ENCODE data around the gene GLCE. TPM values are rescaled to one million over a fixed set of nuclear protein-coding genes. Genes with fewer than 3 reads are reported as not detected.

The GLCE gene
- total and polyA plus RNA-seq, 9 of the 15 experiments (the other 6 are each of a cell fraction or from before 2014, with no cell fraction given), result 4.6 to 12.3 (median 10.6) TPM

DNA sequence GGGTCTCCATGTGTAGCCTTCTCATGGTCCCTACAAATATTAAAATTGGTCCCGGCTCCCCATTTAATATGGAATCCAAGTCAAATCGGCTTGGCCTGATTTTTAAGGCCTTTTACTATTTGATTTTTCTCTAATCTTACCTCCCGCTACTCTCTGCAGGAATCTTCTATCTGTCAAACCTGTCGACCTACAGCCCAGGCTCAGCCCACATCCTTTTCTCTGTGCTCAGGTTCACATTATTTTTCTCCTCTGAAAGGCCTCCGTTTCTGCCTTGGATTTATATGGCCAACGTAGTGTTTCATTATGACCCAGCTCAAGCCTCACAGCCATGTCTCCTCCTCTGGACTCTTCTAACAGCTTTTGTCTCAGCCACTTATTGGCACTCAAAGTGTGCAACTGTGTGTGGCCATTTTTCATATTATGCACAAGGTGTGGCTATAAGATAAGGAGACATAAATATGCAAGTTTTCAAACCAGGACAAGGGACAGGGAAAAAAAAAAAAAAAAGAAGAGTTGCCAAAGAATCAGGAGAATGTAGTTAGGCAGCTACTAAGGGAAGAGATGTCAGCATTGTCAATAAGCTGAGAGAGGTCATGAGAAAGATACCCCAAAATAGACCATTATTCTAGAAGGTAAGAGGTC, 2.1 kb upstream of the GLCE start (continued):
- TF ChIP-seq, protein P1, sequence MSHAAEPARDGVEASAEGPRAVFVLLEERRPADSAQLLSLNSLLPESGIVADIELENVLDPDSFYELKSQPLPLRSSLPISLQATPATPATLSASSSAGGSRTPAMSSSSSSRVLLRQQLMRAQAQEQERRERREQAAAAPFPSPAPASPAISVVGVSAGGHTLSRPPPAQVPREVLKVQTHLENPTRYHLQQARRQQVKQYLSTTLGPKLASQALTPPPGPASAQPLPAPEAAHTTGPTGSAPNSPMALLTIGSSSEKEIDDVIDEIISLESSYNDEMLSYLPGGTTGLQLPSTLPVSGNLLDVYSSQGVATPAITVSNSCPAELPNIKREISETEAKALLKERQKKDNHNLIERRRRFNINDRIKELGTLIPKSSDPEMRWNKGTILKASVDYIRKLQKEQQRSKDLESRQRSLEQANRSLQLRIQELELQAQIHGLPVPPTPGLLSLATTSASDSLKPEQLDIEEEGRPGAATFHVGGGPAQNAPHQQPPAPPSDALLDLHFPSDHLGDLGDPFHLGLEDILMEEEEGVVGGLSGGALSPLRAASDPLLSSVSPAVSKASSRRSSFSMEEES (CRISPR knock-in tag; IDR thresholded peaks at IDR 0.05), result no peak
- TF ChIP-seq, protein P2, sequence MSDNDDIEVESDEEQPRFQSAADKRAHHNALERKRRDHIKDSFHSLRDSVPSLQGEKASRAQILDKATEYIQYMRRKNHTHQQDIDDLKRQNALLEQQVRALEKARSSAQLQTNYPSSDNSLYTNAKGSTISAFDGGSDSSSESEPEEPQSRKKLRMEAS (CRISPR knock-in tag; IDR thresholded peaks at IDR 0.05), result no peak
- TF ChIP-seq FOXK2 (conservative IDR thresholded peaks at IDR 0.05 in 1 of 2, IDR thresholded peaks at IDR 0.05 in 1 of 2; ENCODE audit: low read depth in 2 of 2), result peak; percentile 36 to 45; a peak in 1 of 4 replicates
- no peak for TF ChIP-seq BDP1 (IDR thresholded peaks at IDR 0.05; ENCODE audit: insufficient read depth, insufficient read length)
- no peak for TF ChIP-seq TCF7L2 (IDR thresholded peaks at IDR 0.05; ENCODE audit: low read depth, low read length)
- no peak for TF ChIP-seq MTA3 (IDR thresholded peaks at IDR 0.05; ENCODE audit: borderline replicate concordance)
- no peak for TF ChIP-seq ZNF780A (CRISPR knock-in tag; IDR thresholded peaks at IDR 0.05)
- TF ChIP-seq POLR2AphosphoS5 (IDR thresholded peaks at IDR 0.05; ENCODE audit: control insufficient read depth, insufficient read depth, low read depth, low read length), result no peak
- peak; percentile 66 for TF ChIP-seq TAL1 (IDR thresholded peaks at IDR 0.05)
- TF ChIP-seq, protein P3, sequence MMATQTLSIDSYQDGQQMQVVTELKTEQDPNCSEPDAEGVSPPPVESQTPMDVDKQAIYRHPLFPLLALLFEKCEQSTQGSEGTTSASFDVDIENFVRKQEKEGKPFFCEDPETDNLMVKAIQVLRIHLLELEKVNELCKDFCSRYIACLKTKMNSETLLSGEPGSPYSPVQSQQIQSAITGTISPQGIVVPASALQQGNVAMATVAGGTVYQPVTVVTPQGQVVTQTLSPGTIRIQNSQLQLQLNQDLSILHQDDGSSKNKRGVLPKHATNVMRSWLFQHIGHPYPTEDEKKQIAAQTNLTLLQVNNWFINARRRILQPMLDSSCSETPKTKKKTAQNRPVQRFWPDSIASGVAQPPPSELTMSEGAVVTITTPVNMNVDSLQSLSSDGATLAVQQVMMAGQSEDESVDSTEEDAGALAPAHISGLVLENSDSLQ (IDR thresholded peaks at IDR 0.05), result peak; percentile 35; the same call in 1 of the 2 replicates
- no peak for TF ChIP-seq RBFOX2 (IDR thresholded peaks at IDR 0.05; ENCODE audit: low read depth, low read length)
- TF ChIP-seq, protein P4, sequence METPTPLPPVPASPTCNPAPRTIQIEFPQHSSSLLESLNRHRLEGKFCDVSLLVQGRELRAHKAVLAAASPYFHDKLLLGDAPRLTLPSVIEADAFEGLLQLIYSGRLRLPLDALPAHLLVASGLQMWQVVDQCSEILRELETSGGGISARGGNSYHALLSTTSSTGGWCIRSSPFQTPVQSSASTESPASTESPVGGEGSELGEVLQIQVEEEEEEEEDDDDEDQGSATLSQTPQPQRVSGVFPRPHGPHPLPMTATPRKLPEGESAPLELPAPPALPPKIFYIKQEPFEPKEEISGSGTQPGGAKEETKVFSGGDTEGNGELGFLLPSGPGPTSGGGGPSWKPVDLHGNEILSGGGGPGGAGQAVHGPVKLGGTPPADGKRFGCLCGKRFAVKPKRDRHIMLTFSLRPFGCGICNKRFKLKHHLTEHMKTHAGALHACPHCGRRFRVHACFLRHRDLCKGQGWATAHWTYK (CRISPR knock-in tag; IDR thresholded peaks at IDR 0.05), result no peak
- TF ChIP-seq ZNF384 (IDR thresholded peaks at IDR 0.05; ENCODE audit: low read depth, low read length), result peak; percentile 91
- TF ChIP-seq ZNF408 (CRISPR knock-in tag; IDR thresholded peaks at IDR 0.05; ENCODE audit: low read depth), result no peak
- TF ChIP-seq MYBL2 (IDR thresholded peaks at IDR 0.05; ENCODE audit: low read depth), result no peak
- TF ChIP-seq MYBL2 (CRISPR knock-in tag; IDR thresholded peaks at IDR 0.05; ENCODE audit: borderline replicate concordance), result no peak
- no peak for TF ChIP-seq KAT7 (CRISPR knock-in tag; IDR thresholded peaks at IDR 0.05; ENCODE audit: borderline replicate concordance)
- no peak for TF ChIP-seq SMARCE1 (IDR thresholded peaks at IDR 0.05)
- no peak for TF ChIP-seq ZFP30 (CRISPR knock-in tag; IDR thresholded peaks at IDR 0.05; ENCODE audit: borderline replicate concordance)
- TF ChIP-seq, protein P5, sequence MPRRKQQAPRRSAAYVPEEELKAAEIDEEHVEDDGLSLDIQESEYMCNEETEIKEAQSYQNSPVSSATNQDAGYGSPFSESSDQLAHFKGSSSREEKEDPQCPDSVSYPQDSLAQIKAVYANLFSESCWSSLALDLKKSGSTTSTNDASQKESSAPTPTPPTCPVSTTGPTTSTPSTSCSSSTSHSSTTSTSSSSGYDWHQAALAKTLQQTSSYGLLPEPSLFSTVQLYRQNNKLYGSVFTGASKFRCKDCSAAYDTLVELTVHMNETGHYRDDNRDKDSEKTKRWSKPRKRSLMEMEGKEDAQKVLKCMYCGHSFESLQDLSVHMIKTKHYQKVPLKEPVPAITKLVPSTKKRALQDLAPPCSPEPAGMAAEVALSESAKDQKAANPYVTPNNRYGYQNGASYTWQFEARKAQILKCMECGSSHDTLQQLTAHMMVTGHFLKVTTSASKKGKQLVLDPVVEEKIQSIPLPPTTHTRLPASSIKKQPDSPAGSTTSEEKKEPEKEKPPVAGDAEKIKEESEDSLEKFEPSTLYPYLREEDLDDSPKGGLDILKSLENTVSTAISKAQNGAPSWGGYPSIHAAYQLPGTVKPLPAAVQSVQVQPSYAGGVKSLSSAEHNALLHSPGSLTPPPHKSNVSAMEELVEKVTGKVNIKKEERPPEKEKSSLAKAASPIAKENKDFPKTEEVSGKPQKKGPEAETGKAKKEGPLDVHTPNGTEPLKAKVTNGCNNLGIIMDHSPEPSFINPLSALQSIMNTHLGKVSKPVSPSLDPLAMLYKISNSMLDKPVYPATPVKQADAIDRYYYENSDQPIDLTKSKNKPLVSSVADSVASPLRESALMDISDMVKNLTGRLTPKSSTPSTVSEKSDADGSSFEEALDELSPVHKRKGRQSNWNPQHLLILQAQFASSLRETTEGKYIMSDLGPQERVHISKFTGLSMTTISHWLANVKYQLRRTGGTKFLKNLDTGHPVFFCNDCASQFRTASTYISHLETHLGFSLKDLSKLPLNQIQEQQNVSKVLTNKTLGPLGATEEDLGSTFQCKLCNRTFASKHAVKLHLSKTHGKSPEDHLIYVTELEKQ (CRISPR knock-in tag; IDR thresholded peaks at IDR 0.05), result no peak
